Renal cortex interstitium (tissue), 11 donors: ENCODE measurements around the gene TWNK. TPM values are rescaled to one million over a fixed set of nuclear protein-coding genes. Genes with fewer than 3 reads are reported as not detected.
A peak's percentile ranks its signal among the peaks of the same experiment; 100 is the strongest.

Experiments
- DNase-seq, 11 donors: peaks; one replicate each; pipeline ENCODE4 v3.0.0-alpha.2; 2013; ENCODE audit warnings: low read depth in 9 of 11, low spot score in 4 of 11; ENCODE audit errors: extremely low read depth in 1 of 11
- polyA plus RNA-seq, 3 donors: library from polyadenylated mRNA; unstranded; fragments of 120-200 nt; gene quantifications; one replicate each; pipeline ENCODE4 v1.2.1, GENCODE V29; 2013; ENCODE audit not compliant: insufficient read length in 3 of 3

TWNK gene
- polyA plus RNA-seq, 3 donors, result 13.4 to 17.1 (median 16.1) TPM

- DNase-seq, result no peak
These were observed 2.0 kb upstream of the TWNK start for GRCh38 chr10:100985336-100985735.

- DNase-seq, result no peak
These were observed 756 bp upstream of the TWNK start for GRCh38 chr10:100986623-100986951.

GRCh38 chr10:100987685-100988049 is 324 bp downstream of the TWNK start:
- DNase-seq, result no peak

GRCh38 chr10:100988166-100988565 is 823 bp downstream of the TWNK start:
- no peak for DNase-seq

- DNase-seq, result no peak
These were observed 1.7 kb downstream of the TWNK start for GRCh38 chr10:100989088-100989487.

- no peak for DNase-seq
These were observed 6.8 kb downstream of the TWNK start for GRCh38 chr10:100993986-100994708.

- DNase-seq, result no peak
These were observed 7.8 kb downstream of the TWNK start for GRCh38 chr10:100995181-100995580.

GRCh38 chr10:100996678-100997359 is 9.5 kb downstream of the TWNK start:
- DNase-seq, result no peak

GRCh38 chr10:100997360-100998182 is 10.2 kb downstream of the TWNK start:
- peak in 3 of 11 donors; percentile 54 to 58 (median 57) for DNase-seq

- peak in 9 of 11 donors; percentile 77 to 89 (median 84) for DNase-seq
These were observed 11.0 kb downstream of the TWNK start for GRCh38 chr10:100998183-100998990.

- peak in 8 of 11 donors; percentile 64 to 83 (median 72) for DNase-seq
These were observed 11.8 kb downstream of the TWNK start for GRCh38 chr10:100998991-100999741.

GRCh38 chr10:100999742-101000126 is 12.4 kb downstream of the TWNK start, which contains the start of gene LZTS2:
LZTS2 (plus strand) TSS chr10:100999808; CDS start chr10:101002539, 2,731 bp downstream.
- DNase-seq, result peak in 2 of 11 donors; percentile 80 to 81

GRCh38 chr10:101000127-101000914 is 13.0 kb downstream of the TWNK start:
- no peak for DNase-seq

GRCh38 chr10:101000915-101001658 is 13.7 kb downstream of the TWNK start:
- peak in 8 of 11 donors; percentile 60 to 88 (median 78) for DNase-seq

GRCh38 chr10:101001659-101002035 is 14.3 kb downstream of the TWNK start:
- DNase-seq, result no peak

GRCh38 chr10:101002456-101002855 is 15.1 kb downstream of the TWNK start:
- no peak for DNase-seq

GRCh38 chr10:101003639-101004206 is 16.4 kb downstream of the TWNK start:
- no peak for DNase-seq
